CD4-positive, alpha-beta T cell (primary cell): ENCODE measurements around the gene NOP16. TPM values are rescaled to one million over a fixed set of nuclear protein-coding genes. Genes with fewer than 3 reads are reported as not detected.

ENCODE experiments used
- ATAC-seq: fragments of 200-7000 bp; cut with Tn5 transposase; one replicate; pipeline ENCODE4 v1.10.0; 2022; ENCODE audit warnings: mild to moderate bottlenecking; ENCODE audit not compliant: poor library complexity
- CTCF ChIA-PET: fragments of 350-600 bp; sonication (Branson Sonifier 250); formaldehyde crosslinking; loops from one replicate; lab custom pipeline; 2021; ENCODE audit warnings: antibody characterized with exemption, inconsistent platforms; lab: Charles Lee
- POLR2A ChIA-PET: fragments of 350-600 bp; sonication (Branson Sonifier 250); formaldehyde crosslinking; loops from one replicate; lab custom pipeline; 2021; ENCODE audit warnings: antibody characterized with exemption, inconsistent platforms; lab: Charles Lee
- DNase-seq, 14 experiments: peaks; one replicate each; pipeline ENCODE4 v3.0.0-alpha.2; 2013 to 2020; ENCODE audit warnings: mixed read lengths in 2 of 14
- H3K27ac ChIP-seq, 2 donors: one replicate each; pipeline versions ENCODE4 v1.5.1 to v1.7.0; 2013; ENCODE audit warnings: low read length in 2 of 2, low read depth in 1 of 2, mild to moderate bottlenecking in 1 of 2
- H3K27me3 ChIP-seq, 2 experiments: 1 replicate in 1 of 2; 2 replicates in 1 of 2; pipeline versions ENCODE4 v1.6.1 to v1.7.0; 2013; ENCODE audit warnings: low read length in 2 of 2, control low read depth in 1 of 2, mild to moderate bottlenecking in 1 of 2, moderate library complexity in 1 of 2; ENCODE audit not compliant: insufficient read depth in 2 of 2, control insufficient read depth in 1 of 2
- H3K36me3 ChIP-seq: one replicate; pipeline ENCODE4 v1.6.1; 2013; ENCODE audit warnings: low read length, control low read depth; ENCODE audit not compliant: insufficient read depth
- H3K4me1 ChIP-seq: one replicate; pipeline ENCODE4 v1.6.1; 2013; ENCODE audit warnings: low read length, control low read depth; ENCODE audit not compliant: insufficient read depth
- H3K4me3 ChIP-seq: one replicate; pipeline ENCODE4 v1.5.1; 2013; ENCODE audit warnings: mild to moderate bottlenecking, low read length, moderate library complexity
- H3K9me3 ChIP-seq, 2 experiments: 1 replicate in 1 of 2; 2 replicates in 1 of 2; pipeline versions ENCODE4 v1.6.1 to v1.7.0; 2013; ENCODE audit warnings: low read length in 2 of 2, mild to moderate bottlenecking in 2 of 2, control low read depth in 1 of 2, moderate library complexity in 1 of 2; ENCODE audit not compliant: control insufficient read depth in 1 of 2, insufficient read depth in 1 of 2
- H3K27ac Mint-ChIP-seq: one replicate; pipeline ENCODE4 v1.8.0; 2020; ENCODE audit warnings: mixed read lengths
- H3K27me3 Mint-ChIP-seq: one replicate; pipeline ENCODE4 v1.8.0; 2021; ENCODE audit warnings: mixed read lengths
- H3K36me3 Mint-ChIP-seq: one replicate; pipeline ENCODE4 v1.8.0; 2021; ENCODE audit warnings: low read depth, mixed read lengths
- H3K4me1 Mint-ChIP-seq: one replicate; pipeline ENCODE4 v1.8.0; 2021; ENCODE audit warnings: low read depth, mixed read lengths
- H3K4me3 Mint-ChIP-seq: one replicate; pipeline ENCODE4 v1.8.0; 2020; ENCODE audit warnings: mild to moderate bottlenecking, mixed read lengths
- H3K9me3 Mint-ChIP-seq: one replicate; pipeline ENCODE4 v1.8.0; 2020; ENCODE audit warnings: mixed read lengths
- intact Hi-C, 2 experiments: fragments of 100-400 bp; cut with DNase I in 1 of 2; cut with micrococcal nuclease in 1 of 2; formaldehyde crosslinking; loops; one replicate each; pipeline versions ENCODE4 v1.15.1 to v1.9.0; 2023 to 2025; cut with DNase I, micrococcal nuclease
- microRNA-seq: library from miRNA; unstranded; fragments of <30 nt; microRNA quantifications from one replicate; pipeline ENCODE4 v1.2.0, GENCODE V29; 2021; ENCODE audit warnings: borderline microRNAs expressed, borderline replicate concordance
- total RNA-seq, 174 experiments: library from RNA in 2 of 174; stranded (reverse) in 2 of 174; gene quantifications; one replicate each; pipeline ENCODE4 v1.2.3 and lab custom pipeline; 2021 to 2026
- TF ChIP-seq, protein P1 (sequence below): fragments of 200-600 bp; IDR thresholded peaks from one replicate; pipeline ENCODE4 v1.8.0; 2022; ENCODE audit warnings: antibody characterized with exemption, mild to moderate bottlenecking

Gene NOP16
- total RNA-seq, 2 experiments from 2014 or later = 12.0 to 14.5 TPM

DNA sequence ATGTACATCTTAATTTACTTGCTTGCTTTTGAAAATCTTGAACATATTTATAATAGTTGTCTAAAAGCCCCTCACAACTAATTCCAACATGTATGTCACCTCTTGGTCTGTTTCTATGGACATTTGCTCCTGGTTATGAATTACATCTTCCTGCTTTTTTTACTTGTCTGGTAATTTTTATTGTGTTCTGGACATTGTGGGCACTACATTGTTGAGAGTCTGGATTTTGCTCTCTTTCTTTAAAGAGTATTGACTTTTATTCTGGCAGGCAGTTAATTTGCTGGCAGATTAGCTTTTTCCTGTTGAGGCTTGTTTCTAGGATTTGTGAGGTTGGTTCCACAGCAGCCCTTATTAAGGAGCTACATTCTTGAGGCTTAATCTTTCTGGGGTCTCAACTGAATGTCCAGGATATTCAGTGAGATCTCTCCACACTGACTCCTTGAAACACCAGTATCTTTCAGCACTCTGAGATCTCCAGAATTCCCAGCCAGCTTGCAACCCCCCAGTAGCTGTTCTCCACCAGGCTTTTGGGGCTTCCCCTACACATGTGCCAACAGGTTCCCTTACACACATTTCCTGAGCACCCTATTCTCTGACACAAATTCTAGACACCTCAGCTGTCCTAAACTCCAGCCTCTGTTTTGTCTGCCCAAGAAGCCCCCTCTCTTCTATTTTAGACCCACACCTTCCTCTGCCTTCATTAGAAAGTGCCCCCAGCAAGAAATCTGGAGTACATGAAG lies 54.2 kb downstream of the NOP16 start:
- H3K4me1 Mint-ChIP-seq = no peaks in the 10 kb centered on the region
- Histone ChIP-seq H3K27ac (no peak overlapping the region), H3K9me3 (peaks cover 4 to 8% of the 10 kb centered on the region in 2 experiments), H3K36me3 (peaks cover 24% of the 10 kb centered on the region), H3K4me3 (no peak overlapping the region), H3K4me1 (no peaks in the 10 kb centered on the region), H3K27me3 (no peaks in the 10 kb centered on the region)
- no peaks in the 10 kb centered on the region for H3K27me3 Mint-ChIP-seq
- H3K36me3 Mint-ChIP-seq = peaks cover 71% of the 10 kb centered on the region
- TF ChIP-seq, protein P1, sequence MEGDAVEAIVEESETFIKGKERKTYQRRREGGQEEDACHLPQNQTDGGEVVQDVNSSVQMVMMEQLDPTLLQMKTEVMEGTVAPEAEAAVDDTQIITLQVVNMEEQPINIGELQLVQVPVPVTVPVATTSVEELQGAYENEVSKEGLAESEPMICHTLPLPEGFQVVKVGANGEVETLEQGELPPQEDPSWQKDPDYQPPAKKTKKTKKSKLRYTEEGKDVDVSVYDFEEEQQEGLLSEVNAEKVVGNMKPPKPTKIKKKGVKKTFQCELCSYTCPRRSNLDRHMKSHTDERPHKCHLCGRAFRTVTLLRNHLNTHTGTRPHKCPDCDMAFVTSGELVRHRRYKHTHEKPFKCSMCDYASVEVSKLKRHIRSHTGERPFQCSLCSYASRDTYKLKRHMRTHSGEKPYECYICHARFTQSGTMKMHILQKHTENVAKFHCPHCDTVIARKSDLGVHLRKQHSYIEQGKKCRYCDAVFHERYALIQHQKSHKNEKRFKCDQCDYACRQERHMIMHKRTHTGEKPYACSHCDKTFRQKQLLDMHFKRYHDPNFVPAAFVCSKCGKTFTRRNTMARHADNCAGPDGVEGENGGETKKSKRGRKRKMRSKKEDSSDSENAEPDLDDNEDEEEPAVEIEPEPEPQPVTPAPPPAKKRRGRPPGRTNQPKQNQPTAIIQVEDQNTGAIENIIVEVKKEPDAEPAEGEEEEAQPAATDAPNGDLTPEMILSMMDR = no peak
- POLR2A ChIA-PET = no interaction called here
- CTCF ChIA-PET = interaction anchor here (0.7 kb wide), 1 partner anchor 1927 kb away, joined by 3 read pairs; no protein-coding TSS in a partner anchor
- no peak overlapping the region for H3K4me3 Mint-ChIP-seq
- ATAC-seq (no peak), DNase-seq (no peak)
- H3K27ac Mint-ChIP-seq = no peak overlapping the region
- intact Hi-C loops = no loop called here
- H3K9me3 Mint-ChIP-seq = peaks cover 2% of the 10 kb centered on the region

Small RNA genes within 50 kb of the gene (microRNA-seq; reads per million reads assigned to microRNA genes)
- 12.0 reads per million, percentile 39 among the genes with 10 or more reads in this experiment for gene MIR1271

Other genes with a start within 250 kb of the NOP16 start
- gene SIMC1, start 150.2 kb downstream of the NOP16 start, total RNA-seq = 10 to 100 TPM; 15.4 to 17.4 TPM
- gene KIAA1191, start 26.8 kb downstream of the NOP16 start, total RNA-seq = 10 to 100 TPM; 64.8 TPM
- gene ARL10, start 23.1 kb downstream of the NOP16 start, total RNA-seq = 1 to 10 TPM; 3.2 to 4.4 TPM
- gene HIGD2A, start 153 bp upstream of the NOP16 start, total RNA-seq = 100 to 1,000 TPM in 1 of 2 experiments, 10 to 100 TPM in 1; 98.2 to 104 TPM
- 10 to 100 TPM; 69.5 to 73.2 TPM for gene CLTB, start 27.9 kb upstream of the NOP16 start, total RNA-seq
- gene FAF2, start 59.8 kb upstream of the NOP16 start, total RNA-seq = 10 to 100 TPM; 27.5 to 30.1 TPM
- gene RNF44, start 148.8 kb upstream of the NOP16 start, total RNA-seq = 100 to 1,000 TPM; 208 to 217 TPM
- gene CDHR2, start 160.7 kb upstream of the NOP16 start, total RNA-seq = 1 to 10 TPM; 1.6 to 2.0 TPM
- under 1 TPM; 0.22 to 0.36 TPM for gene GPRIN1, start 221.6 kb upstream of the NOP16 start, total RNA-seq
- gene SNCB, start 241.9 kb upstream of the NOP16 start, total RNA-seq = not detected
- not detected for gene EIF4E1B, start 242.1 kb upstream of the NOP16 start, total RNA-seq